CD4-positive, CD25-positive, alpha-beta regulatory T cell (primary cell): ENCODE results near the gene AUP1. TPM values are rescaled to one million over a fixed set of nuclear protein-coding genes. Genes with fewer than 3 reads are reported as not detected.

Experiments
- ATAC-seq, 2 donors: fragments of 150-1000 bp; cut with Tn5 transposase; one replicate each; pipeline ENCODE4 v1.10.0; 2021; ENCODE audit warnings: low read depth in 2 of 2, moderate number of reproducible peaks in 2 of 2, moderate library complexity in 1 of 2
- DNase-seq, 3 donors: peaks; one replicate each; pipeline versions ENCODE4 v3.0.0 to v3.0.0-alpha.2; 2012 to 2022; ENCODE audit warnings: mixed read lengths in 1 of 3
- H3K27ac ChIP-seq: one replicate; pipeline ENCODE4 v1.7.0; 2013; ENCODE audit warnings: mild to moderate bottlenecking, low read length; ENCODE audit not compliant: insufficient read depth, poor library complexity, severe bottlenecking
- H3K27me3 ChIP-seq: one replicate; pipeline ENCODE4 v1.7.0; 2013; ENCODE audit warnings: low read length; ENCODE audit not compliant: control insufficient read depth, insufficient read depth
- H3K36me3 ChIP-seq: one replicate; pipeline ENCODE4 v1.7.0; 2013; ENCODE audit warnings: mild to moderate bottlenecking, low read length, moderate library complexity; ENCODE audit not compliant: control insufficient read depth, insufficient read depth
- H3K4me1 ChIP-seq: 2 replicates; pipeline ENCODE4 v1.7.0; 2013; ENCODE audit warnings: mild to moderate bottlenecking, low read length; ENCODE audit not compliant: insufficient read depth, control insufficient read depth, poor library complexity, severe bottlenecking
- H3K4me3 ChIP-seq: one replicate; pipeline ENCODE4 v1.7.0; 2013; ENCODE audit warnings: low read depth, mild to moderate bottlenecking, low read length, moderate library complexity
- H3K9me3 ChIP-seq, 2 experiments: 1 replicate in 1 of 2; 2 replicates in 1 of 2; pipeline ENCODE4 v1.7.0; 2013; ENCODE audit warnings: low read length in 2 of 2, mild to moderate bottlenecking in 1 of 2, moderate library complexity in 1 of 2; ENCODE audit not compliant: control insufficient read depth in 2 of 2
- H3K27ac Mint-ChIP-seq, 3 donors: one replicate each; pipeline ENCODE4 v1.8.0; 2020 to 2022; ENCODE audit warnings: mild to moderate bottlenecking in 3 of 3, mixed read lengths in 3 of 3, moderate library complexity in 2 of 3
- H3K27me3 Mint-ChIP-seq: one replicate; pipeline ENCODE4 v1.8.0; 2022; ENCODE audit warnings: mild to moderate bottlenecking, mixed read lengths
- H3K36me3 Mint-ChIP-seq: one replicate; pipeline ENCODE4 v1.8.0; 2020; ENCODE audit warnings: mixed read lengths
- H3K4me1 Mint-ChIP-seq, 4 donors: one replicate each; pipeline ENCODE4 v1.8.0; 2020 to 2022; ENCODE audit warnings: mixed read lengths in 4 of 4, mild to moderate bottlenecking in 1 of 4
- H3K4me3 Mint-ChIP-seq, 4 donors: one replicate each; pipeline ENCODE4 v1.8.0; 2020 to 2022; ENCODE audit warnings: mild to moderate bottlenecking in 4 of 4, mixed read lengths in 4 of 4, moderate library complexity in 3 of 4
- H3K9me3 Mint-ChIP-seq, 7 donors: one replicate each; pipeline ENCODE4 v1.8.0; 2020 to 2022; ENCODE audit warnings: mixed read lengths in 7 of 7, mild to moderate bottlenecking in 3 of 7, moderate library complexity in 2 of 7
- polyA plus RNA-seq, 4 donors: library from polyadenylated mRNA; unstranded; fragments of 300-500 nt; fragmentation: Illumina TruSeq; gene quantifications; one replicate each; pipeline ENCODE4 v1.2.3, GENCODE V29; 2021
- total RNA-seq: library from RNA; stranded (reverse); gene quantifications from one replicate; pipeline ENCODE4 v1.2.3, GENCODE V29; 2022

AUP1 gene
- total and polyA plus RNA-seq, 5 donors from 2014 or later = 85.7 to 183 (median 108) TPM

- Histone ChIP-seq H3K4me3 (peak within 1 kb of the TSS; percentile 94), H3K27ac (peak within 1 kb of the TSS; percentile 91), H3K36me3 (peaks cover 21% of the 10 kb centered on the region), H3K9me3 (no peaks in the 10 kb centered on the region), H3K4me1 (peaks cover 22% of the 10 kb centered on the region), H3K27me3 (no peaks in the 10 kb centered on the region)
- H3K4me1 Mint-ChIP-seq = peaks cover 0 to 53% (median 25%) of the 10 kb centered on the region in 4 donors
- peaks cover 18% of the 10 kb centered on the region for H3K36me3 Mint-ChIP-seq
- H3K27me3 Mint-ChIP-seq = no peaks in the 10 kb centered on the region
- ATAC-seq (peak; percentile 92 to 94), DNase-seq (peak; percentile 89 to 96 (median 96))
- peak within 1 kb of the TSS; percentile 90 to 100 (median 99) for H3K27ac Mint-ChIP-seq
- H3K4me3 Mint-ChIP-seq = peak within 1 kb of the TSS; percentile 98 to 100 (median 100)
- no peaks in the 10 kb centered on the region for H3K9me3 Mint-ChIP-seq
These were observed 46.5 kb downstream of the AUP1 start, which contains the start of the genes CCDC142 and TTC31 for GRCh38 chr2:74482801-74483674. TSS of gene CCDC142 (minus strand) at chr2:74482998. CDS start at chr2:74482837, 161 bp downstream. TSS of gene TTC31 (plus strand) at chr2:74483081. CDS start at chr2:74483096, 15 bp downstream.

- ATAC-seq (peak; percentile 27 to 35), DNase-seq (peak; percentile 26 to 72 (median 43))
- H3K4me3 Mint-ChIP-seq = peak overlapping the region; percentile 98 to 100 (median 100)
- Histone ChIP-seq H3K36me3 (peaks cover 24% of the 10 kb centered on the region), H3K4me1 (peaks cover 22% of the 10 kb centered on the region), H3K4me3 (peak overlapping the region; percentile 94), H3K27me3 (no peaks in the 10 kb centered on the region), H3K27ac (peak overlapping the region; percentile 91), H3K9me3 (no peaks in the 10 kb centered on the region)
- peaks cover 0 to 53% (median 27%) of the 10 kb centered on the region in 4 donors for H3K4me1 Mint-ChIP-seq
- H3K36me3 Mint-ChIP-seq = peaks cover 23% of the 10 kb centered on the region
- H3K27ac Mint-ChIP-seq = peak overlapping the region; percentile 90 to 100 (median 99)
- H3K27me3 Mint-ChIP-seq = no peaks in the 10 kb centered on the region
- H3K9me3 Mint-ChIP-seq = no peaks in the 10 kb centered on the region
These were observed 47.3 kb downstream of the AUP1 start for GRCh38 chr2:74481961-74482800.

DNA sequence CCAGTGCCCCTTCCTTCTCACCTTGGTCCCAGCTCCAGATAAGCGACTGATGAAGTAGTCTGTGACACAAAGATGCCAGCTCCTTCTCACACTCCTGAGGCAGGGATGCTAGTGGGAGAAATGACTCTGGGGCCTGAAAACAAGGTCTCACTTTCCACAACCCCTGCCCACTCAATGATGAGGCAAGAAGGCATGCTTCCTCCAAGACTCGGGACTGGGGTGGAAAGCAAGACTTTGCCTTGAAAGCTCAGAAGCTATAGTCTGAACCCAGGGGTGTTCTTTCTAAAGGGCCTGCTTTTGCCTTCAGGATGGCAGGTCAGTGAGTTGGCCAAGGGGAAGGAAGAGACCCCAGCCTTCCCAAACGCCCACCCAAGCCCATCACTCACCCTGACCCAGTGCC lies 48.1 kb downstream of the AUP1 start:
- peak overlapping the region; percentile 15 to 100 (median 98) for H3K4me3 Mint-ChIP-seq
- DNase-seq = no peak
- Histone ChIP-seq H3K9me3 (no peaks in the 10 kb centered on the region), H3K36me3 (peaks cover 21% of the 10 kb centered on the region), H3K4me3 (peak overlapping the region; percentile 44), H3K27me3 (no peaks in the 10 kb centered on the region), H3K27ac (peak overlapping the region; percentile 91), H3K4me1 (peaks cover 22% of the 10 kb centered on the region)
- H3K4me1 Mint-ChIP-seq = peaks cover 0 to 53% (median 25%) of the 10 kb centered on the region in 4 donors
- H3K27me3 Mint-ChIP-seq = no peaks in the 10 kb centered on the region
- ATAC-seq = no peak
- no peaks in the 10 kb centered on the region for H3K9me3 Mint-ChIP-seq
- H3K27ac Mint-ChIP-seq = no peak overlapping the region
- peaks cover 18% of the 10 kb centered on the region for H3K36me3 Mint-ChIP-seq

Other genes starting within 250 kb of the AUP1 start
- gene SLC4A5, start 186.3 kb downstream of the AUP1 start, total RNA-seq = 12.7 TPM
- gene SLC4A5, start 186.3 kb downstream of the AUP1 start, polyA plus RNA-seq = under 1 TPM; 0.30 to 0.93 (median 0.62) TPM
- 83.5 TPM for gene DCTN1, start 149.4 kb downstream of the AUP1 start, total RNA-seq
- gene DCTN1, start 149.4 kb downstream of the AUP1 start, polyA plus RNA-seq = 10 to 100 TPM; 42.9 to 58.9 (median 47.0) TPM
- gene C2orf81, start 108.1 kb downstream of the AUP1 start, total RNA-seq = 1.1 TPM
- 1 to 10 TPM; 1.2 to 3.9 (median 2.3) TPM for gene C2orf81, start 108.1 kb downstream of the AUP1 start, polyA plus RNA-seq
- gene WDR54, start 108.0 kb downstream of the AUP1 start, total RNA-seq = 18.4 TPM
- gene WDR54, start 108.0 kb downstream of the AUP1 start, polyA plus RNA-seq = 10 to 100 TPM; 49.4 to 84.3 (median 59.2) TPM
- 0.39 TPM for gene RTKN, start 87.8 kb downstream of the AUP1 start, total RNA-seq
- under 1 TPM in 2 of 4 donors, not detected in 2; 0.34 TPM for gene RTKN, start 87.8 kb downstream of the AUP1 start, polyA plus RNA-seq
- gene INO80B, start 74.6 kb downstream of the AUP1 start, total RNA-seq = 62.6 TPM
- gene INO80B, start 74.6 kb downstream of the AUP1 start, polyA plus RNA-seq = 1 to 10 TPM; 5.0 to 9.3 (median 5.7) TPM
- gene WBP1, start 71.3 kb downstream of the AUP1 start, total RNA-seq = 79.5 TPM
- 10 to 100 TPM; 33.5 to 46.7 (median 37.2) TPM for gene WBP1, start 71.3 kb downstream of the AUP1 start, polyA plus RNA-seq
- gene MOGS, start 64.3 kb downstream of the AUP1 start, total RNA-seq = 56.8 TPM
- gene MOGS, start 64.3 kb downstream of the AUP1 start, polyA plus RNA-seq = 10 to 100 TPM; 31.7 to 38.0 (median 34.8) TPM
- gene MRPL53, start 57.0 kb downstream of the AUP1 start, total RNA-seq = 57.2 TPM
- 100 to 1,000 TPM; 120 to 163 (median 137) TPM for gene MRPL53, start 57.0 kb downstream of the AUP1 start, polyA plus RNA-seq
- gene CCDC142, start 46.7 kb downstream of the AUP1 start, total RNA-seq = 15.8 TPM
- gene CCDC142, start 46.7 kb downstream of the AUP1 start, polyA plus RNA-seq = 10 to 100 TPM in 3 of 4 donors, 1 to 10 TPM in 1; 8.9 to 14.9 (median 10.4) TPM
- 38.7 TPM for gene TTC31, start 46.6 kb downstream of the AUP1 start, total RNA-seq
- 10 to 100 TPM; 21.7 to 24.7 (median 22.7) TPM for gene TTC31, start 46.6 kb downstream of the AUP1 start, polyA plus RNA-seq
- gene LBX2, start 30.1 kb downstream of the AUP1 start, total RNA-seq = not detected
- under 1 TPM in 2 of 4 donors, not detected in 2; 0.16 to 0.40 TPM for gene LBX2, start 30.1 kb downstream of the AUP1 start, polyA plus RNA-seq
- gene PCGF1, start 22.0 kb downstream of the AUP1 start, total RNA-seq = 17.0 TPM
- 10 to 100 TPM; 13.8 to 23.9 (median 15.6) TPM for gene PCGF1, start 22.0 kb downstream of the AUP1 start, polyA plus RNA-seq
- gene TLX2, start 15.3 kb downstream of the AUP1 start, total RNA-seq = not detected
- under 1 TPM in 2 of 4 donors, not detected in 2; 0.10 to 0.14 TPM for gene TLX2, start 15.3 kb downstream of the AUP1 start, polyA plus RNA-seq
- gene DQX1, start 3.5 kb downstream of the AUP1 start, total RNA-seq = 0.15 TPM
- gene DQX1, start 3.5 kb downstream of the AUP1 start, polyA plus RNA-seq = not detected
- 25.8 TPM for gene HTRA2, start 227 bp upstream of the AUP1 start, total RNA-seq
- 10 to 100 TPM; 26.6 to 34.1 (median 30.5) TPM for gene HTRA2, start 227 bp upstream of the AUP1 start, polyA plus RNA-seq
- 1.1 TPM for gene LOXL3, start 24.2 kb upstream of the AUP1 start, total RNA-seq
- gene LOXL3, start 24.2 kb upstream of the AUP1 start, polyA plus RNA-seq = under 1 TPM in 1 of 4 donors, not detected in 3; 0.09 TPM
- 19.8 TPM for gene DOK1, start 25.0 kb upstream of the AUP1 start, total RNA-seq
- gene DOK1, start 25.0 kb upstream of the AUP1 start, polyA plus RNA-seq = 10 to 100 TPM; 29.9 to 39.3 (median 33.7) TPM
- not detected for gene M1AP, start 118.6 kb upstream of the AUP1 start, total RNA-seq
- not detected for gene M1AP, start 118.6 kb upstream of the AUP1 start, polyA plus RNA-seq
- gene SEMA4F, start 124.5 kb upstream of the AUP1 start, total RNA-seq = 11.1 TPM
- 1 to 10 TPM; 7.3 to 10.0 (median 8.5) TPM for gene SEMA4F, start 124.5 kb upstream of the AUP1 start, polyA plus RNA-seq